VCaP (cell line): ENCODE data around the gene SIGLEC14.
A peak's percentile ranks its signal among the peaks of the same experiment; 100 is the strongest.

Experiments used
- H3K27ac ChIP-seq: fragments of 450-650 bp; 2 replicates; pipeline ENCODE4 v1.5.1; 2017
- CTCF ChIP-seq: fragments of 450-650 bp; conservative IDR thresholded peaks from 2 replicates; pipeline ENCODE4 v1.5.1; 2017; ENCODE audit warnings: mild to moderate bottlenecking, moderate library complexity

SIGLEC14 gene

GRCh38 chr19:51595190-51596175, 51.1 kb downstream of the SIGLEC14 start:
- peak overlapping the region; percentile 86 for H3K27ac ChIP-seq
- TF ChIP-seq CTCF = no peak

- peak overlapping the region; percentile 86 for H3K27ac ChIP-seq
- no peak for TF ChIP-seq CTCF
Measured at GRCh38 chr19:51594774-51595109, 51.9 kb downstream of the SIGLEC14 start.

- no peak for TF ChIP-seq CTCF
- peak overlapping the region; percentile 86 for H3K27ac ChIP-seq
Measured at GRCh38 chr19:51593969-51594773, 52.5 kb downstream of the SIGLEC14 start.

- H3K27ac ChIP-seq = peak overlapping the region; percentile 86
- TF ChIP-seq CTCF = no peak
Measured at GRCh38 chr19:51593138-51593890, 53.3 kb downstream of the SIGLEC14 start.
